ENCODE data around the gene DIS3. TPM values are rescaled to one million over a fixed set of nuclear protein-coding genes. Genes with fewer than 3 reads are reported as not detected.
A peak's percentile ranks its signal among the peaks of the same experiment; 100 is the strongest.

DIS3 gene
- total and polyA plus RNA-seq, 2 of the 13 experiments (the other 11 are each of a cell fraction or from before 2014, with no cell fraction given), result 13.2 to 35.0 TPM

GRCh38 chr13:72727417-72728289 lies 54.0 kb downstream of the DIS3 start, which contains the start of the genes BORA and MZT1 (continued):
- peak; percentile 99 for TF ChIP-seq CENPT (CRISPR knock-in tag; IDR thresholded peaks at IDR 0.05; ENCODE audit: low read depth)
- TF ChIP-seq, protein P1, sequence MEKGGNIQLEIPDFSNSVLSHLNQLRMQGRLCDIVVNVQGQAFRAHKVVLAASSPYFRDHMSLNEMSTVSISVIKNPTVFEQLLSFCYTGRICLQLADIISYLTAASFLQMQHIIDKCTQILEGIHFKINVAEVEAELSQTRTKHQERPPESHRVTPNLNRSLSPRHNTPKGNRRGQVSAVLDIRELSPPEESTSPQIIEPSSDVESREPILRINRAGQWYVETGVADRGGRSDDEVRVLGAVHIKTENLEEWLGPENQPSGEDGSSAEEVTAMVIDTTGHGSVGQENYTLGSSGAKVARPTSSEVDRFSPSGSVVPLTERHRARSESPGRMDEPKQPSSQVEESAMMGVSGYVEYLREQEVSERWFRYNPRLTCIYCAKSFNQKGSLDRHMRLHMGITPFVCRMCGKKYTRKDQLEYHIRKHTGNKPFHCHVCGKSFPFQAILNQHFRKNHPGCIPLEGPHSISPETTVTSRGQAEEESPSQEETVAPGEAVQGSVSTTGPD (CRISPR knock-in tag; IDR thresholded peaks at IDR 0.05), result peak; percentile 54; the same call in 1 of the 2 replicates
- TF ChIP-seq NONO (IDR thresholded peaks at IDR 0.05), result no peak
- TF ChIP-seq NONO (CRISPR knock-in tag; conservative IDR thresholded peaks at IDR 0.05), result peak; percentile 70
- TF ChIP-seq SOX5 (CRISPR knock-in tag; IDR thresholded peaks at IDR 0.05; ENCODE audit: borderline replicate concordance), result peak; percentile 62
- TF ChIP-seq, protein P2, sequence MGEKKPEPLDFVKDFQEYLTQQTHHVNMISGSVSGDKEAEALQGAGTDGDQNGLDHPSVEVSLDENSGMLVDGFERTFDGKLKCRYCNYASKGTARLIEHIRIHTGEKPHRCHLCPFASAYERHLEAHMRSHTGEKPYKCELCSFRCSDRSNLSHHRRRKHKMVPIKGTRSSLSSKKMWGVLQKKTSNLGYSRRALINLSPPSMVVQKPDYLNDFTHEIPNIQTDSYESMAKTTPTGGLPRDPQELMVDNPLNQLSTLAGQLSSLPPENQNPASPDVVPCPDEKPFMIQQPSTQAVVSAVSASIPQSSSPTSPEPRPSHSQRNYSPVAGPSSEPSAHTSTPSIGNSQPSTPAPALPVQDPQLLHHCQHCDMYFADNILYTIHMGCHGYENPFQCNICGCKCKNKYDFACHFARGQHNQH (CRISPR knock-in tag; IDR thresholded peaks at IDR 0.05), result peak; percentile 88
- TF ChIP-seq TCF7 (IDR thresholded peaks at IDR 0.05; ENCODE audit: low read depth), result no peak
- TF ChIP-seq SNRNP70 (IDR thresholded peaks at IDR 0.05; ENCODE audit: low read depth, low read length), result no peak
- TF ChIP-seq SMAD1 (CRISPR knock-in tag; IDR thresholded peaks at IDR 0.05; ENCODE audit: borderline replicate concordance, low read depth), result no peak
- TF ChIP-seq, protein P3, sequence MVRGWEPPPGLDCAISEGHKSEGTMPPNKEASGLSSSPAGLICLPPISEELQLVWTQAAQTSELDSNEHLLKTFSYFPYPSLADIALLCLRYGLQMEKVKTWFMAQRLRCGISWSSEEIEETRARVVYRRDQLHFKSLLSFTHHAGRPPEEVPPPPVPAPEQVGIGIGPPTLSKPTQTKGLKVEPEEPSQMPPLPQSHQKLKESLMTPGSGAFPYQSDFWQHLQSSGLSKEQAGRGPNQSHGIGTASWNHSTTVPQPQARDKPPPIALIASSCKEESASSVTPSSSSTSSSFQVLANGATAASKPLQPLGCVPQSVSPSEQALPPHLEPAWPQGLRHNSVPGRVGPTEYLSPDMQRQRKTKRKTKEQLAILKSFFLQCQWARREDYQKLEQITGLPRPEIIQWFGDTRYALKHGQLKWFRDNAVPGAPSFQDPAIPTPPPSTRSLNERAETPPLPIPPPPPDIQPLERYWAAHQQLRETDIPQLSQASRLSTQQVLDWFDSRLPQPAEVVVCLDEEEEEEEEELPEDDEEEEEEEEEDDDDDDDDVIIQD (CRISPR knock-in tag; IDR thresholded peaks at IDR 0.05; ENCODE audit: low read depth), result peak; percentile 85
- TF ChIP-seq HHEX (CRISPR knock-in tag; IDR thresholded peaks at IDR 0.05), result no peak
- TF ChIP-seq RORA (CRISPR knock-in tag; IDR thresholded peaks at IDR 0.05), result no peak
- TF ChIP-seq ERF (CRISPR knock-in tag; IDR thresholded peaks at IDR 0.05), result peak; percentile 92
- TF ChIP-seq, protein P4, sequence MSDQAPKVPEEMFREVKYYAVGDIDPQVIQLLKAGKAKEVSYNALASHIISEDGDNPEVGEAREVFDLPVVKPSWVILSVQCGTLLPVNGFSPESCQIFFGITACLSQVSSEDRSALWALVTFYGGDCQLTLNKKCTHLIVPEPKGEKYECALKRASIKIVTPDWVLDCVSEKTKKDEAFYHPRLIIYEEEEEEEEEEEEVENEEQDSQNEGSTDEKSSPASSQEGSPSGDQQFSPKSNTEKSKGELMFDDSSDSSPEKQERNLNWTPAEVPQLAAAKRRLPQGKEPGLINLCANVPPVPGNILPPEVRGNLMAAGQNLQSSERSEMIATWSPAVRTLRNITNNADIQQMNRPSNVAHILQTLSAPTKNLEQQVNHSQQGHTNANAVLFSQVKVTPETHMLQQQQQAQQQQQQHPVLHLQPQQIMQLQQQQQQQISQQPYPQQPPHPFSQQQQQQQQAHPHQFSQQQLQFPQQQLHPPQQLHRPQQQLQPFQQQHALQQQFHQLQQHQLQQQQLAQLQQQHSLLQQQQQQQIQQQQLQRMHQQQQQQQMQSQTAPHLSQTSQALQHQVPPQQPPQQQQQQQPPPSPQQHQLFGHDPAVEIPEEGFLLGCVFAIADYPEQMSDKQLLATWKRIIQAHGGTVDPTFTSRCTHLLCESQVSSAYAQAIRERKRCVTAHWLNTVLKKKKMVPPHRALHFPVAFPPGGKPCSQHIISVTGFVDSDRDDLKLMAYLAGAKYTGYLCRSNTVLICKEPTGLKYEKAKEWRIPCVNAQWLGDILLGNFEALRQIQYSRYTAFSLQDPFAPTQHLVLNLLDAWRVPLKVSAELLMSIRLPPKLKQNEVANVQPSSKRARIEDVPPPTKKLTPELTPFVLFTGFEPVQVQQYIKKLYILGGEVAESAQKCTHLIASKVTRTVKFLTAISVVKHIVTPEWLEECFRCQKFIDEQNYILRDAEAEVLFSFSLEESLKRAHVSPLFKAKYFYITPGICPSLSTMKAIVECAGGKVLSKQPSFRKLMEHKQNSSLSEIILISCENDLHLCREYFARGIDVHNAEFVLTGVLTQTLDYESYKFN (CRISPR knock-in tag; conservative IDR thresholded peaks at IDR 0.05), result peak; percentile 23; the same call in 1 of the 2 replicates
- no peak for TF ChIP-seq NFIB (CRISPR knock-in tag; IDR thresholded peaks at IDR 0.05; ENCODE audit: borderline replicate concordance)
- peak; percentile 63; the same call in 1 of the 2 replicates for TF ChIP-seq SP140L (CRISPR knock-in tag; IDR thresholded peaks at IDR 0.05; ENCODE audit: borderline replicate concordance)
- TF ChIP-seq TAF15 (IDR thresholded peaks at IDR 0.05; ENCODE audit: low read depth, low read length, poor library complexity, severe bottlenecking), result no peak
- no peak; the same call in none of the 2 replicates for TF ChIP-seq PHF21A (CRISPR knock-in tag; IDR thresholded peaks at IDR 0.05)
- TF ChIP-seq KAT8 (CRISPR knock-in tag; IDR thresholded peaks at IDR 0.05), result peak; percentile 92
- peak; percentile 91 for TF ChIP-seq ZNF605 (CRISPR knock-in tag; IDR thresholded peaks at IDR 0.05)
- TF ChIP-seq ISL2 (CRISPR knock-in tag; IDR thresholded peaks at IDR 0.05), result peak; percentile 59
- TF ChIP-seq ZNF337 (CRISPR knock-in tag; IDR thresholded peaks at IDR 0.05; ENCODE audit: borderline replicate concordance, low read depth), result peak; percentile 63; the same call in 1 of the 2 replicates

Measured in HepG2 (cell line).